ENCODE measurements around the gene GABRB2.

The GABRB2 gene

GRCh38 chr5:161446655-161447054, 99.9 kb downstream of the GABRB2 start:
- H3K36me3 ChIP-seq (ENCODE audit: control insufficient read depth, insufficient read depth, low read length) = no peaks in the 10 kb centered on the region
- no peaks in the 10 kb centered on the region for H3K4me1 ChIP-seq (ENCODE audit: control insufficient read depth, insufficient read depth, low read length)
- no peak overlapping the region for H3K27ac ChIP-seq (ENCODE audit: low read depth, low read length)
- H3K4me3 ChIP-seq (ENCODE audit: low read length) = no peak overlapping the region
- H3K9ac ChIP-seq (ENCODE audit: low read length) = no peak overlapping the region
- H3K27me3 ChIP-seq (ENCODE audit: control insufficient read depth, insufficient read depth, low read length) = no peaks in the 10 kb centered on the region

- H3K36me3 ChIP-seq (ENCODE audit: control insufficient read depth, insufficient read depth, low read length) = no peaks in the 10 kb centered on the region
- no peaks in the 10 kb centered on the region for H3K4me1 ChIP-seq (ENCODE audit: control insufficient read depth, insufficient read depth, low read length)
- no peak overlapping the region for H3K27ac ChIP-seq (ENCODE audit: low read depth, low read length)
- H3K27me3 ChIP-seq (ENCODE audit: control insufficient read depth, insufficient read depth, low read length) = no peaks in the 10 kb centered on the region
- H3K4me3 ChIP-seq (ENCODE audit: low read length) = no peak overlapping the region
- H3K9ac ChIP-seq (ENCODE audit: low read length) = no peak overlapping the region
Observed at GRCh38 chr5:161442471-161442870, 104.1 kb downstream of the GABRB2 start.

GRCh38 chr5:161432798-161433197, 113.7 kb downstream of the GABRB2 start:
- H3K36me3 ChIP-seq (ENCODE audit: control insufficient read depth, insufficient read depth, low read length) = no peaks in the 10 kb centered on the region
- H3K9ac ChIP-seq (ENCODE audit: low read length) = no peak overlapping the region
- H3K27ac ChIP-seq (ENCODE audit: low read depth, low read length) = no peak overlapping the region
- H3K4me3 ChIP-seq (ENCODE audit: low read length) = no peak overlapping the region
- no peaks in the 10 kb centered on the region for H3K27me3 ChIP-seq (ENCODE audit: control insufficient read depth, insufficient read depth, low read length)
- no peaks in the 10 kb centered on the region for H3K4me1 ChIP-seq (ENCODE audit: control insufficient read depth, insufficient read depth, low read length)

GRCh38 chr5:161431963-161432362, 114.6 kb downstream of the GABRB2 start:
- Histone ChIP-seq H3K4me1 (ENCODE audit: control insufficient read depth, insufficient read depth, low read length) (no peaks in the 10 kb centered on the region), H3K27ac (ENCODE audit: low read depth, low read length) (no peak overlapping the region), H3K9ac (ENCODE audit: low read length) (no peak overlapping the region), H3K4me3 (ENCODE audit: low read length) (no peak overlapping the region), H3K36me3 (ENCODE audit: control insufficient read depth, insufficient read depth, low read length) (no peaks in the 10 kb centered on the region), H3K27me3 (ENCODE audit: control insufficient read depth, insufficient read depth, low read length) (no peaks in the 10 kb centered on the region)

- no peaks in the 10 kb centered on the region for H3K4me1 ChIP-seq (ENCODE audit: control insufficient read depth, insufficient read depth, low read length)
- no peaks in the 10 kb centered on the region for H3K27me3 ChIP-seq (ENCODE audit: control insufficient read depth, insufficient read depth, low read length)
- H3K27ac ChIP-seq (ENCODE audit: low read depth, low read length) = no peak overlapping the region
- no peak overlapping the region for H3K4me3 ChIP-seq (ENCODE audit: low read length)
- no peak overlapping the region for H3K9ac ChIP-seq (ENCODE audit: low read length)
- no peaks in the 10 kb centered on the region for H3K36me3 ChIP-seq (ENCODE audit: control insufficient read depth, insufficient read depth, low read length)
Observed at GRCh38 chr5:161421067-161421466, 125.5 kb downstream of the GABRB2 start.

GRCh38 chr5:161420521-161420920, 126.0 kb downstream of the GABRB2 start:
- H3K9ac ChIP-seq (ENCODE audit: low read length) = no peak overlapping the region
- H3K27ac ChIP-seq (ENCODE audit: low read depth, low read length) = no peak overlapping the region
- H3K27me3 ChIP-seq (ENCODE audit: control insufficient read depth, insufficient read depth, low read length) = no peaks in the 10 kb centered on the region
- no peaks in the 10 kb centered on the region for H3K4me1 ChIP-seq (ENCODE audit: control insufficient read depth, insufficient read depth, low read length)
- H3K4me3 ChIP-seq (ENCODE audit: low read length) = no peak overlapping the region
- no peaks in the 10 kb centered on the region for H3K36me3 ChIP-seq (ENCODE audit: control insufficient read depth, insufficient read depth, low read length)

GRCh38 chr5:161414896-161415295, 131.6 kb downstream of the GABRB2 start:
- Histone ChIP-seq H3K36me3 (ENCODE audit: control insufficient read depth, insufficient read depth, low read length) (no peaks in the 10 kb centered on the region), H3K27me3 (ENCODE audit: control insufficient read depth, insufficient read depth, low read length) (no peaks in the 10 kb centered on the region), H3K27ac (ENCODE audit: low read depth, low read length) (no peak overlapping the region), H3K4me3 (ENCODE audit: low read length) (no peak overlapping the region), H3K9ac (ENCODE audit: low read length) (no peak overlapping the region), H3K4me1 (ENCODE audit: control insufficient read depth, insufficient read depth, low read length) (no peaks in the 10 kb centered on the region)

- H3K27ac ChIP-seq (ENCODE audit: low read depth, low read length) = no peak overlapping the region
- H3K27me3 ChIP-seq (ENCODE audit: control insufficient read depth, insufficient read depth, low read length) = no peaks in the 10 kb centered on the region
- no peaks in the 10 kb centered on the region for H3K36me3 ChIP-seq (ENCODE audit: control insufficient read depth, insufficient read depth, low read length)
- no peak overlapping the region for H3K4me3 ChIP-seq (ENCODE audit: low read length)
- no peak overlapping the region for H3K9ac ChIP-seq (ENCODE audit: low read length)
- no peaks in the 10 kb centered on the region for H3K4me1 ChIP-seq (ENCODE audit: control insufficient read depth, insufficient read depth, low read length)
Observed at GRCh38 chr5:161414037-161414436, 132.5 kb downstream of the GABRB2 start.

- H3K9ac ChIP-seq (ENCODE audit: low read length) = no peak overlapping the region
- no peak overlapping the region for H3K27ac ChIP-seq (ENCODE audit: low read depth, low read length)
- H3K4me3 ChIP-seq (ENCODE audit: low read length) = no peak overlapping the region
- no peaks in the 10 kb centered on the region for H3K4me1 ChIP-seq (ENCODE audit: control insufficient read depth, insufficient read depth, low read length)
- no peaks in the 10 kb centered on the region for H3K36me3 ChIP-seq (ENCODE audit: control insufficient read depth, insufficient read depth, low read length)
- H3K27me3 ChIP-seq (ENCODE audit: control insufficient read depth, insufficient read depth, low read length) = no peaks in the 10 kb centered on the region
Observed at GRCh38 chr5:161412792-161413191, 133.7 kb downstream of the GABRB2 start.

- Histone ChIP-seq H3K36me3 (ENCODE audit: control insufficient read depth, insufficient read depth, low read length) (no peaks in the 10 kb centered on the region), H3K27me3 (ENCODE audit: control insufficient read depth, insufficient read depth, low read length) (no peaks in the 10 kb centered on the region), H3K4me3 (ENCODE audit: low read length) (no peak overlapping the region), H3K9ac (ENCODE audit: low read length) (no peak overlapping the region), H3K4me1 (ENCODE audit: control insufficient read depth, insufficient read depth, low read length) (no peaks in the 10 kb centered on the region), H3K27ac (ENCODE audit: low read depth, low read length) (no peak overlapping the region)
Observed at GRCh38 chr5:161411156-161411555, 135.4 kb downstream of the GABRB2 start.

GRCh38 chr5:161410640-161411039, 135.9 kb downstream of the GABRB2 start:
- no peaks in the 10 kb centered on the region for H3K36me3 ChIP-seq (ENCODE audit: control insufficient read depth, insufficient read depth, low read length)
- no peak overlapping the region for H3K9ac ChIP-seq (ENCODE audit: low read length)
- no peaks in the 10 kb centered on the region for H3K4me1 ChIP-seq (ENCODE audit: control insufficient read depth, insufficient read depth, low read length)
- H3K4me3 ChIP-seq (ENCODE audit: low read length) = no peak overlapping the region
- no peak overlapping the region for H3K27ac ChIP-seq (ENCODE audit: low read depth, low read length)
- no peaks in the 10 kb centered on the region for H3K27me3 ChIP-seq (ENCODE audit: control insufficient read depth, insufficient read depth, low read length)

- Histone ChIP-seq H3K4me3 (ENCODE audit: low read length) (no peak overlapping the region), H3K27me3 (ENCODE audit: control insufficient read depth, insufficient read depth, low read length) (no peaks in the 10 kb centered on the region), H3K27ac (ENCODE audit: low read depth, low read length) (no peak overlapping the region), H3K9ac (ENCODE audit: low read length) (no peak overlapping the region), H3K36me3 (ENCODE audit: control insufficient read depth, insufficient read depth, low read length) (no peaks in the 10 kb centered on the region), H3K4me1 (ENCODE audit: control insufficient read depth, insufficient read depth, low read length) (no peaks in the 10 kb centered on the region)
Observed at GRCh38 chr5:161409471-161409870, 137.1 kb downstream of the GABRB2 start.

GRCh38 chr5:161406880-161407279, 139.6 kb downstream of the GABRB2 start:
- Histone ChIP-seq H3K27me3 (ENCODE audit: control insufficient read depth, insufficient read depth, low read length) (no peaks in the 10 kb centered on the region), H3K27ac (ENCODE audit: low read depth, low read length) (no peak overlapping the region), H3K4me3 (ENCODE audit: low read length) (no peak overlapping the region)

More at GRCh38 chr5:161406880-161407279, 139.6 kb downstream of the GABRB2 start:
- H3K36me3 ChIP-seq (ENCODE audit: control insufficient read depth, insufficient read depth, low read length) = no peaks in the 10 kb centered on the region
- H3K9ac ChIP-seq (ENCODE audit: low read length) = no peak overlapping the region
- H3K4me1 ChIP-seq (ENCODE audit: control insufficient read depth, insufficient read depth, low read length) = no peaks in the 10 kb centered on the region

All from rectal smooth muscle tissue (tissue), 1 donor.